ENCODE measurements around the gene PHF12. TPM values are rescaled to one million over a fixed set of nuclear protein-coding genes. Genes with fewer than 3 reads are reported as not detected.
A peak's percentile ranks its signal among the peaks of the same experiment; 100 is the strongest.

PHF12 gene
- total RNA-seq, 4 donors from 2014 or later, result 54.8 to 114 (median 72.9) TPM

- Histone ChIP-seq H3K4me1 (peaks cover 0 to 13% (median 2%) of the 10 kb centered on the region in 4 donors), H3K27me3 (no peaks in the 10 kb centered on the region), H3K4me3 (no peak overlapping the region), H3K36me3 (peaks cover 0 to 34% (median 0%) of the 10 kb centered on the region in 3 donors), H3K9me3 (no peaks in the 10 kb centered on the region), H3K27ac (no peak overlapping the region)
- DNase-seq, result no peak
- TF ChIP-seq POLR2A (IDR thresholded peaks at IDR 0.05), result no peak
Observed at GRCh38 chr17:28860363-28860808, 90.9 kb downstream of the PHF12 start.

- H3K9me3 ChIP-seq, result no peaks in the 10 kb centered on the region
- TF ChIP-seq, protein P1, sequence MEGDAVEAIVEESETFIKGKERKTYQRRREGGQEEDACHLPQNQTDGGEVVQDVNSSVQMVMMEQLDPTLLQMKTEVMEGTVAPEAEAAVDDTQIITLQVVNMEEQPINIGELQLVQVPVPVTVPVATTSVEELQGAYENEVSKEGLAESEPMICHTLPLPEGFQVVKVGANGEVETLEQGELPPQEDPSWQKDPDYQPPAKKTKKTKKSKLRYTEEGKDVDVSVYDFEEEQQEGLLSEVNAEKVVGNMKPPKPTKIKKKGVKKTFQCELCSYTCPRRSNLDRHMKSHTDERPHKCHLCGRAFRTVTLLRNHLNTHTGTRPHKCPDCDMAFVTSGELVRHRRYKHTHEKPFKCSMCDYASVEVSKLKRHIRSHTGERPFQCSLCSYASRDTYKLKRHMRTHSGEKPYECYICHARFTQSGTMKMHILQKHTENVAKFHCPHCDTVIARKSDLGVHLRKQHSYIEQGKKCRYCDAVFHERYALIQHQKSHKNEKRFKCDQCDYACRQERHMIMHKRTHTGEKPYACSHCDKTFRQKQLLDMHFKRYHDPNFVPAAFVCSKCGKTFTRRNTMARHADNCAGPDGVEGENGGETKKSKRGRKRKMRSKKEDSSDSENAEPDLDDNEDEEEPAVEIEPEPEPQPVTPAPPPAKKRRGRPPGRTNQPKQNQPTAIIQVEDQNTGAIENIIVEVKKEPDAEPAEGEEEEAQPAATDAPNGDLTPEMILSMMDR (IDR thresholded peaks at IDR 0.05), result no peak
- TF ChIP-seq POLR2A (IDR thresholded peaks at IDR 0.05), result no peak
- DNase-seq, result no peak
- peaks cover 0 to 16% (median 4%) of the 10 kb centered on the region in 4 donors for H3K4me1 ChIP-seq
- H3K27ac ChIP-seq, result no peak overlapping the region
- H3K4me3 ChIP-seq, result no peak overlapping the region
- H3K27me3 ChIP-seq, result no peaks in the 10 kb centered on the region
- H3K36me3 ChIP-seq, result peaks cover 0 to 34% (median 0%) of the 10 kb centered on the region in 3 donors
Observed at GRCh38 chr17:28858801-28859355, 92.4 kb downstream of the PHF12 start.

- DNase-seq, result no peak
- Histone ChIP-seq H3K36me3 (peaks cover 0 to 34% (median 0%) of the 10 kb centered on the region in 3 donors), H3K27me3 (no peaks in the 10 kb centered on the region), H3K27ac (no peak overlapping the region), H3K4me3 (no peak overlapping the region), H3K4me1 (peaks cover 0 to 16% (median 4%) of the 10 kb centered on the region in 4 donors), H3K9me3 (no peaks in the 10 kb centered on the region)
- no peak for TF ChIP-seq POLR2A (IDR thresholded peaks at IDR 0.05)
- TF ChIP-seq, protein P1 (IDR thresholded peaks at IDR 0.05), result no peak
Observed at GRCh38 chr17:28857905-28858800, 93.2 kb downstream of the PHF12 start.

GRCh38 chr17:28856028-28856574 lies 95.2 kb downstream of the PHF12 start:
- Histone ChIP-seq H3K36me3 (peaks cover 0 to 34% (median 0%) of the 10 kb centered on the region in 3 donors), H3K9me3 (no peaks in the 10 kb centered on the region), H3K27me3 (no peaks in the 10 kb centered on the region), H3K27ac (no peak overlapping the region), H3K4me1 (peaks cover 0 to 16% (median 4%) of the 10 kb centered on the region in 4 donors), H3K4me3 (no peak overlapping the region)
- TF ChIP-seq POLR2A (IDR thresholded peaks at IDR 0.05), result no peak
- TF ChIP-seq, protein P1 (IDR thresholded peaks at IDR 0.05), result no peak
- DNase-seq, result peak in 1 of 3 donors; percentile 25

DNA sequence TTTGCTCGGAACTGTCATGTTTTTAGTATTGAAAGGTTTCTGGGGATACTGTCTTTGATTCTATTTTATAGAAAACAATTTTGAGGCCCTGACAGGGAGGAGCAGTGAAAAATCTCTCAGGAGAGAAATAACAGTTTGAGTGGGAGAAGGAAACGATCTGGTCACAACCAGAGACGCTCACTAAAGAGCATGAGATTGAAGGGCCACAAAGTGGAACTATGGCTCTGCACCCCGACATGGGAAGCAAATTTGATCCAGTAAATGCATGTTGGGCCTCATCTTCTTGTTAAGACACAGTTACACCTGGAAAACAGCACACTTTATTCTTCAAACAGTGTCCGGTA lies 96.0 kb downstream of the PHF12 start:
- Histone ChIP-seq H3K4me3 (peak overlapping the region; percentile 58 to 73 (median 63)), H3K27ac (peak overlapping the region; percentile 42 to 78 (median 56)), H3K4me1 (peaks cover 0 to 16% (median 4%) of the 10 kb centered on the region in 4 donors), H3K9me3 (no peaks in the 10 kb centered on the region), H3K27me3 (no peaks in the 10 kb centered on the region), H3K36me3 (peaks cover 0 to 30% (median 0%) of the 10 kb centered on the region in 3 donors)
- DNase-seq, result no peak
- no peak for TF ChIP-seq POLR2A (IDR thresholded peaks at IDR 0.05)
- TF ChIP-seq, protein P1 (IDR thresholded peaks at IDR 0.05), result no peak

Other genes starting within 250 kb of the PHF12 start
- 1 to 10 TPM in 3 of 4 donors, not detected in 1; 1.7 to 3.5 (median 3.1) TPM for gene PROCA1, start 239.6 kb downstream of the PHF12 start, total RNA-seq
- 10 to 100 TPM; 14.5 to 69.3 (median 30.2) TPM for gene RAB34, start 233.7 kb downstream of the PHF12 start, total RNA-seq
- 100 to 1,000 TPM; 214 to 675 (median 268) TPM for gene RPL23A, start 231.5 kb downstream of the PHF12 start, total RNA-seq
- 1 to 10 TPM; 3.3 to 9.1 (median 5.8) TPM for gene TLCD1, start 225.3 kb downstream of the PHF12 start, total RNA-seq
- 10 to 100 TPM in 2 of 4 donors, 1 to 10 TPM in 2; 7.4 to 89.1 (median 14.0) TPM for gene NEK8, start 222.7 kb downstream of the PHF12 start, total RNA-seq
- 100 to 1,000 TPM in 3 of 4 donors, 10 to 100 TPM in 1; 83.3 to 228 (median 184) TPM for gene TRAF4, start 207.5 kb downstream of the PHF12 start, total RNA-seq
- 10 to 100 TPM; 28.1 to 55.8 (median 44.6) TPM for gene FAM222B, start 108.7 kb downstream of the PHF12 start, total RNA-seq
- 100 to 1,000 TPM in 1 of 4 donors, 10 to 100 TPM in 3; 43.8 to 118 (median 51.0) TPM for gene ERAL1, start 96.5 kb downstream of the PHF12 start, total RNA-seq
- gene FLOT2, start 53.8 kb downstream of the PHF12 start, total RNA-seq, result 10 to 100 TPM; 21.7 to 53.6 (median 41.9) TPM
- gene DHRS13, start 48.4 kb downstream of the PHF12 start, total RNA-seq, result 10 to 100 TPM in 1 of 4 donors, 1 to 10 TPM in 3; 3.3 to 10.0 (median 7.1) TPM
- 1 to 10 TPM in 1 of 4 donors, under 1 TPM in 1, not detected in 2; 0.66 to 1.1 TPM for gene SEZ6, start 54.5 kb upstream of the PHF12 start, total RNA-seq
- 1 to 10 TPM in 3 of 4 donors, not detected in 1; 3.2 to 5.2 (median 4.8) TPM for gene PIPOX, start 91.6 kb upstream of the PHF12 start, total RNA-seq
- gene MYO18A, start 228.9 kb upstream of the PHF12 start, total RNA-seq, result 100 to 1,000 TPM; 104 to 359 (median 188) TPM

All from Peyer's patch (tissue), 4 donors.